ENCODE measurements around the gene MINDY2.

- TF ChIP-seq CTCF (conservative IDR thresholded peaks at IDR 0.05; ENCODE audit: low read depth, low read length) = no peak
- TF ChIP-seq EZH2 (IDR thresholded peaks at IDR 0.05; ENCODE audit: low read length, unreplicated experiment) = no peak
- no peak for TF ChIP-seq EZH2phosphoT487 (IDR thresholded peaks at IDR 0.05; ENCODE audit: borderline replicate concordance, low read length)
Observed at GRCh38 chr15:58797505-58797904, 26.4 kb downstream of the MINDY2 start.
